ENCODE measurements around the gene RAB27A.

Gene RAB27A

DNA sequence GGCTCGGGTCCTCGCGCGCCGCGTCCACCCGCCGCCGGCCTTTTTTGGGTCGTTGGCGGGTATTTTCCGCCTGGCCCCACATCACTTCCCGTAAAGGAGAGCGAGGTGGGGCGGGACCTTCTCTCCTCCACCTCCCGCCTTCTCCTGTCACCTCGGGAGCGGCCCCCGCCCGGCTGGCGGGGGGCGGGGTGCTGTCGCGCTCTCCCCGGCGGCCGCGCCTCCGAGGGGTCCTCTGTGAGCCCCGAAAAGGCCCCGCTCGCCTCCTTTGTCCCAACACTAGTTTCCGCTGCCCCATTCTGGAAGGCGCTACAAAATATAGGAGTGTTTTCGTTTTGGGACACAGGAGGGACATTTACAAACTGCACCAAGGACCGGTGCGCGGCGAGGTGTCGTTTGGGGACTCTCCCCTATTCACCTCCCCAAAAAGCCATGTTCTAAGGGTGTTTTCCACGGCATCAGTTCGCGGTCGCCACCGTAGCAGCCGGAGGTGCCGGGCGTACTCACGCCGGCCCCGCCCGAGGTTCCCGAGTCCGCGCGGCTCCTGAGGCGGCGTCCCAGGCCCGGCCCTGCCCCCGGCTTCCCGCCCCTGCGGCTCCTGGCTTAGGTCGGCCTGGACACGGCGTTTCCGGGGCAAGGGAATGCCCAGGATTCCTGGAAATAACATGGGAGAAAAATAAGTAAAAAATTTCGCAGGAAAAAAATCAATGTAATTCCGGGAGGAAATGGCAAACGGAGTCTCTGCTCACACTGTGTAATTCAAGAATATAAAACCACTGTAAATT lies at the start of gene RAB27A:
Gene RAB27A, minus strand, starts transcription at position 68 of the 782 bp plus-strand sequence. CDS start 54,879 bp downstream, outside the sequence.
- TF ChIP-seq, protein P1, sequence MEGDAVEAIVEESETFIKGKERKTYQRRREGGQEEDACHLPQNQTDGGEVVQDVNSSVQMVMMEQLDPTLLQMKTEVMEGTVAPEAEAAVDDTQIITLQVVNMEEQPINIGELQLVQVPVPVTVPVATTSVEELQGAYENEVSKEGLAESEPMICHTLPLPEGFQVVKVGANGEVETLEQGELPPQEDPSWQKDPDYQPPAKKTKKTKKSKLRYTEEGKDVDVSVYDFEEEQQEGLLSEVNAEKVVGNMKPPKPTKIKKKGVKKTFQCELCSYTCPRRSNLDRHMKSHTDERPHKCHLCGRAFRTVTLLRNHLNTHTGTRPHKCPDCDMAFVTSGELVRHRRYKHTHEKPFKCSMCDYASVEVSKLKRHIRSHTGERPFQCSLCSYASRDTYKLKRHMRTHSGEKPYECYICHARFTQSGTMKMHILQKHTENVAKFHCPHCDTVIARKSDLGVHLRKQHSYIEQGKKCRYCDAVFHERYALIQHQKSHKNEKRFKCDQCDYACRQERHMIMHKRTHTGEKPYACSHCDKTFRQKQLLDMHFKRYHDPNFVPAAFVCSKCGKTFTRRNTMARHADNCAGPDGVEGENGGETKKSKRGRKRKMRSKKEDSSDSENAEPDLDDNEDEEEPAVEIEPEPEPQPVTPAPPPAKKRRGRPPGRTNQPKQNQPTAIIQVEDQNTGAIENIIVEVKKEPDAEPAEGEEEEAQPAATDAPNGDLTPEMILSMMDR (IDR thresholded peaks at IDR 0.05; ENCODE audit: low read depth, low read length) = no peak
- DNase-seq (ENCODE audit: extremely low read depth, low read depth) = peak; percentile 18

DNA sequence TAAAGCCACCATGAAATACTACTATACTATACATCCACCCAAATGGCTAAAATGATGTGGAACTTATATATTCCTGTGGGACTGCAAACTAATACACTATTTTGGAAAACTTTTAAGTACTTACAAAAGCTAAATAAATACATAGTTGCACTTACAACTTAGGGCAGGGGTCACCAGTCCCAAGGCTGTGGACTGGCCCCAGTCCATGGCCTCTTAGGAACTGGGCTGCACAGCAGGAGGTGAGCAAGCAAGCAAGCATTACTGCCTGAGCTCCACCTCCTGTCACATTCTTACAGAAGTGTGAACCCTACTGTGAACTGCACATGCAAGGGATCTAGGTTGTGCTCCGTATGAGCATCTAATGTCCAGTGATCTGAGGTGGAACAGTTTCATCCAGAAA lies 47.5 kb upstream of the RAB27A start:
- DNase-seq (ENCODE audit: extremely low read depth, low read depth) = no peak
- TF ChIP-seq, protein P1 (IDR thresholded peaks at IDR 0.05; ENCODE audit: low read depth, low read length) = no peak

DNA sequence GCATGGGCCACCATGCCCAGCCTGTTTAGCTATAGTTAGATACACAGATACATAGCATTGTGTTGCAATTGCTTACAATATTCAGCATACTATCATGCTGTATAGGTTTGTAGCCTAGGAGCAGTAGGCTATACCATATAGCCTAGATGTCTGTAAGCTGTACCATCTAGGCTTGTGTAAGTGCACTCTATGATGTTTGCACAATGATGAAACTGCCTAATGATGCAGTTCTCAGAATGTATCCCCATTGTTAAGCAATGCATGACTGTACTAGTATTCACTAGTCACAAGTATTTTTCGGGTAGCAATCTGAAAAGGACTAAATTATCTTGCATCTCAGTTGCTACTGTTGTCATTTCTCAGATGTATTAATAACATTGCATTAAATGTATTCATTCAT lies 45.4 kb upstream of the RAB27A start:
- DNase-seq (ENCODE audit: extremely low read depth, low read depth) = no peak
- TF ChIP-seq, protein P1 (IDR thresholded peaks at IDR 0.05; ENCODE audit: low read depth, low read length) = no peak

DNA sequence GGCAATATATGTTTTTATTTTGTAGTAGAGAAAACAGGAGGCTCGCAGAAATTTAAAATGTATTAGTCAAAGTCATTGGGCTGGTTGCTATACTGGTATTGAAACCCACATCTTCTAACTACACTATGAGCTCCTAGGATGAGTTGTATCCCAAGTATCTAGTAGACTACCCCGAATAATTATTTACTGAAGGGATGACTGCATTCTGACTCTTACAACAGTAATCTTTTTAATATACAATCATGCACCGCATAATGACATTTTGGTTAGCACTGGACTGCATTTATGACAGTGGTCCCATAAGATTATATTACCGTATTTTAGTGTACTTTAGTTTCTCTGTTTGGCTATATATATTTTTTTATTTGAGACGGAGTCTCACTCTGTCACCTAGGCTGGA lies 44.8 kb upstream of the RAB27A start:
- TF ChIP-seq, protein P1 (IDR thresholded peaks at IDR 0.05; ENCODE audit: low read depth, low read length) = no peak
- no peak for DNase-seq (ENCODE audit: extremely low read depth, low read depth)

DNA sequence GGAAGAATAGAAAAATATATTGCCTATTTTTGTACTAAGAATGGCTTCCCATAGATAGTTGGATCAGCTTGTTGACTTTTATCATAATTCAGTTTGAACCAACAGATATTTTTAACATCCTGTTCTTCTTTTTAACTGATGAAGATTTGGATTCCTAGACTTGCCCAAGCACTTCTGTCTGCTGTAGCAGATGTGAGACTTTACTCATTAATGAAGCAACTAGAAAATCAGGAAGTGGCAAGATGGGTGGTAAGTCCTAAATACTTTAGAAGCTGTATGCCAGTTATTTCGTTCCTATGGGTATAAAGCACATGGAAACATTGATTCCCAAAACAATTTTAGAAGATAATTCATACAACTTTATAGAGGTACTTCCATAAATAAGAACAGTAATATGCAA lies 37.8 kb upstream of the RAB27A start:
- DNase-seq (ENCODE audit: extremely low read depth, low read depth) = no peak
- TF ChIP-seq, protein P1 (IDR thresholded peaks at IDR 0.05; ENCODE audit: low read depth, low read length) = no peak

DNA sequence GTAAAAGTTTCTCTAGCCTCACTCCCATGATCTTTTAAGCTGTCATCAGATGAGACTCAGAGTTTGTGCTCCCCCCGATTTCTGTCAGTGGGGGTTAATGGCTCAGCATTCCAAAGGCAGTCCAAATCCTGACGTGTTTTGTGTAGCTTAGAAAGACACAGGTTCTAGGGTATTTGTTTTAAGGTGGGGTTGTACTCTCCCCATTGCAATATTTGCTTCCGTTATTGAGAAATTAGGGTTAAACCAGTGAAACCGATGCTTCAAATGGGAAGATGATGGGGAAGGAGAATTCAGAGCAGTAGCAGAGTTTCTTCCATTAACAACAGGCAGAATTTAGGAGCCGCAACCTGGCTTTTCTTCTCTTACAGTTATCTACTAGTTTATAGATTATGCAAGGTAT lies 32.9 kb upstream of the RAB27A start:
- DNase-seq (ENCODE audit: extremely low read depth, low read depth) = no peak
- TF ChIP-seq, protein P1 (IDR thresholded peaks at IDR 0.05; ENCODE audit: low read depth, low read length) = no peak

DNA sequence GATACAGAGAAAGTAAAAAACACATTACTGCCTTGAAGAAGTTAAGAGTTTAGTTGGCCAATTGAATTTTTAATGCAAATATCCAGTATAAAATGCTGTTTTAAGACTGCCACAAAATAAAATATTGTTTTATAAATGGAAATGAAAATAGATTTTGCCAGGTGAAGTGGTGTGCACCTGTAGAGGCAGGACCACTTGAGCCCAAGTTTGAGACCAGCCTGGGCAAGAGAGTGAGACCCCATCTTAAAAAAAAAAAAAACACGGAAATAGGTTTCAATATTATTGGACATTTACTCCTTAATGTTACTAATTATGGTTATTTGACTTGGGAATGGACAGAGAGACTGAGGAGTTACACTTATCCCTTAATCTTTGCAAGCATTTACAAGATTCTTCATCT lies 31.4 kb upstream of the RAB27A start:
- no peak for DNase-seq (ENCODE audit: extremely low read depth, low read depth)
- TF ChIP-seq, protein P1 (IDR thresholded peaks at IDR 0.05; ENCODE audit: low read depth, low read length) = no peak
